ENCODE results near the gene DBX1.
"Not testable (repeated sequence)": the region's sequence is repeated elsewhere in the genome, so short reads cannot be mapped to it uniquely, and the experiment has no call there.

The DBX1 gene, protein sequence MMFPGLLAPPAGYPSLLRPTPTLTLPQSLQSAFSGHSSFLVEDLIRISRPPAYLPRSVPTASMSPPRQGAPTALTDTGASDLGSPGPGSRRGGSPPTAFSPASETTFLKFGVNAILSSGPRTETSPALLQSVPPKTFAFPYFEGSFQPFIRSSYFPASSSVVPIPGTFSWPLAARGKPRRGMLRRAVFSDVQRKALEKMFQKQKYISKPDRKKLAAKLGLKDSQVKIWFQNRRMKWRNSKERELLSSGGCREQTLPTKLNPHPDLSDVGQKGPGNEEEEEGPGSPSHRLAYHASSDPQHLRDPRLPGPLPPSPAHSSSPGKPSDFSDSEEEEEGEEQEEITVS

DNA sequence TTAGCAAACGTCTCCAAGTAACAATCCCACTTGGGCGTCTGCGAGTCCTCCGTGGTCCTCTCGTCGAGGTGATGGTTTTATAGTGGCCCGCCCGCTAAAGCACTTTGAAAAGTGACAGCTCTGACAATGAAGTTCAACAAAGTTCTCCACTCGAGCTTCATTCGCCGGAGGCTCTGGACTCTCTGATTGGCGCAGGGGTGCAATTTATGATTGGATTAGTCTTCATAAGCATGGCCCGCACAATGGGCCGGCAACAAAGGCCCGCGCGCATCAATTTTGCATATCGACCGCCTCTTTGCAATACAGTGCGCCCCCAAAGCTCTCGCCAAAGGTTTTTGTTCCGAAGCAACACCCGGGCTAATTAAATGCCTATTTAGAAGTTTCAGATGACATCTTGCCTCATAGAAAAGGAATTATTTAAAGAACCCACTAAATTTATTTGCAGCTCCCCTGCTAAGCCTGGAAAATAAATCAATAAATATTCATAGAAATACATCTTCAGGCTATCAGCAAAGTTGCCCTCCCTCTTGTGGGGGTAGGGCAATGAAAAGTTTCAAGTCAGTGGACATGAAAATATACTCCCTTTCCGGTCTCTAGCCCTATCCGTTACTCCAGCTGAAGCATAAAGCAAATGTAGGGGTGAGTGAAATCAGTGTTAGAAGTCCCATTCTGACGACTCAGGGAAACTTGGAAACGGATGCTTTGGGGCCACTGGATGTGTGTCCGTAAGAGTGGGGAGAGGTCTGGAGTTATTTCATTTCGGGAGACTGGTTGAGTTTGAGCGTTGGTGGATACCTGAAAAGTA lies at the start of gene DBX1:
Gene DBX1, minus strand, starts transcription at position 51 of the 805 bp plus-strand sequence. CDS start 151 bp downstream, outside the sequence.
- DNase-seq (ENCODE audit: low read depth in 2 of 2), result no peak

DNA sequence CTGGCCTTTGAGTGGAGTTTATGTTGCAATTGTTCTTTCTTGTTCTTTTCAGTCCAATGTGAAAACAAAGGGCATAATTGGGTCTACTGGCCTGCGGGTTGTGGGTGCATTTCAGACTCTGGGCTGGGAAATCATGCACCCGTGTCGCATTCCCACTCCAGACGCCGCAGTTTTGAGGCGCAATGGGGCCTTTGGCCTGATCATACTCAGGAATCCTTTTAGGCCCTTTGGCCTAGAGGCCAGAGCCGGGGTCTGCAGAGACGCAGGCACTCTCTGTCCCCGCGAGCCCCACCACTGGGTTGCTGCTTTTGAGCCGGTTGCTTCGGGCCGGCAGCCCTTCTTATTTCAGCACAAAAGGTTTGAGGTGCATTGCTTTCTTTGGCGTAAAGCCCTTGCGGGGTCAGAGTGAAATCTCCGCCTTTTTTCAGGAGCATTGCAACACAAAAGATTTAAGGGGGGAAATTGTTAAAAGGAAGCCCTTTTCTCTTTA lies 48.4 kb upstream of the DBX1 start:
- DNase-seq (ENCODE audit: low read depth in 2 of 2), result no peak

DNA sequence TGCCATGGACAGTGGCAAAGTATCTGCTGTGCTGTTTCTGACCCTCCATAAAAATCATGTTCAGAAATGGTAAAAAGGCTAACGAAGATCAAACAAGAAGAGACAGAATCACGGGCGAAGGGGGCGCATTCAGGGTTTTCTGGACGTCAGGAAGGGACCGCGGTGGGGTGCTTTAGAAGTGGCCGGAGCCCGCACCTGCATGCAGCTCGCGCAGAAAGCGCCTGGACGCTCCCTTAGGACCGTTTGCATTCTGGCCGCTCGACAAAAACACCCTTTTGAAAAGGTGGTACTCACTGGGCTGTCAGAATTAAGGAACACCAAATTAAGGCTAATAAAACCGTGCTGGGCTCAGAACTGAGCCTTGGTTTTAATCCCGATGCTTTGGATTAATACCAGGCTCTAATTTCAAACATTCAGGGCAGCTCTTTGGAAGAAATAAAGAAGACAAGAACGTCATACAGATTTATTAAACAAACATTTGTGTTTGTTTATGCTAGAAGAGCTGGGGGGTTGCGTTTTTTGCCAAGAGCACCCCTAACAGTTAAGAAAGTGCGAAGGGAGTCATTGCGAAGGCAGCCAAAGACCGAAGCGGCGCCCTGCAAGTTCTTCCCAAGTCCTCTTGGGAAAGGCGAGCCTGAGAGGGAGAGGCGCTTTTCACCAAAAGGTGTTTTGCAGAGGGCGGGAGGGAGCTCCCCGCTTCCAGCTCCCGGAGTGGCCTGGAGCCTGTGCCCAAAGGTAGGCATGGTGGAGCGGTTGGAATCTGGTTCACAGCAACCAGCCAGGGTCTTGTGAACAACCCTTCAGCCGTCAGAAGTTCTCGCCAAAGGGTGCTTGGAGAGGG lies 47.7 kb upstream of the DBX1 start:
- no peak for DNase-seq (ENCODE audit: low read depth in 2 of 2)

DNA sequence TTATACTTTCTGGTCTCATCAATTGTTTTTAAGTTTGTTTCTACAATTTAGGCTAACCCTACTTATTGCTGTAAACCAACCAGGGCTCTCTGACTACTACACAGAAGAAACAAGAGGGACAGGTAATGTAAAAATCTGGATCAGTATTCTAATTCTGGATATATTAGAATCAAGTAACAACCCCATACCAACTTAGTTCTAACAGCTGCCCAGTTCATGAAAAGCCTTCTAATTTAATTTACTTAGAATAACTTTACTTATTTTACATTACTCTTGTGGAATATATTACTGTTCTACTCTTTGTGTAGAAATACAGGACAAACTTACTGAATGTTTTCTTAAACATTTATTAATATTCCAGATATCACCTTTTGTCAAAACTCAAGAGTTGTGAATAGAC lies 45.5 kb upstream of the DBX1 start:
- no peak for DNase-seq (ENCODE audit: low read depth in 2 of 2)

DNA sequence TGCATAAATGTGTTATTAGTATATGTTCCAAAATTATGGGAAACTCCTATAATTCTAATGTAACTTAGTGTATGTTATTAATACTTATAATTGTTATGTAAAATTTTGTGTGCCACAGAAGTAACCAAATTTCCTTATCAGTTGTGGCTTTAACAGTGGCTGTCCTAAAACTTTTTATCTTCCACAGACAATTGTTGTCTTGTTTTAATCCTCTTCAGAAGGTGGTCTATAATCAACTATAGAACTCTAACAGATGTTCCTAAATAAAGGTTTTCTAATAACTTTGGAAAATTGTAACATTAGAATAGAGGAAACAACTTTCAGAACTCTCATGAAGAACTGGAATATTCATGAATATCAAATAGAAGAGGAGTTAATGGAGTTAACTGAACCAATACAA lies 44.4 kb upstream of the DBX1 start:
- no peak for DNase-seq (ENCODE audit: low read depth in 2 of 2)

DNA sequence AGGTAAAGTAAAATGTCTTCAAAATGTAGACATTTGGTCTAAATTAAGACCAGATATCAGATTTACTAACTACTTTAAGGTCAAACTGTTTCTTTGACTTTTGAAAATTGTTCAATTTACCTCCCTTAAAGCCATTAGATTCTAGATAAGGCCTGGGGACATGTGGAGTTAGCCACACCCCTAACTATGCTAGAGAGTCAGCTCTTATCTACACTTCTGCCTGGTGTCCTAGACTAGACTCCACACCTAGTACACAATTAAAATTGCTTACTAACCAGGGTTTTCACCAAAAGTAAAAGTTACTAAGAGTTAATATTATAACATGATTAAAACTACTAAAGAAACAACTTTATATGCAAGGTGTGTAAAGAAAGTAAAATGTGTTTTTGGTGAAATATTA lies 43.6 kb upstream of the DBX1 start:
- DNase-seq (ENCODE audit: low read depth in 2 of 2), result no peak

DNA sequence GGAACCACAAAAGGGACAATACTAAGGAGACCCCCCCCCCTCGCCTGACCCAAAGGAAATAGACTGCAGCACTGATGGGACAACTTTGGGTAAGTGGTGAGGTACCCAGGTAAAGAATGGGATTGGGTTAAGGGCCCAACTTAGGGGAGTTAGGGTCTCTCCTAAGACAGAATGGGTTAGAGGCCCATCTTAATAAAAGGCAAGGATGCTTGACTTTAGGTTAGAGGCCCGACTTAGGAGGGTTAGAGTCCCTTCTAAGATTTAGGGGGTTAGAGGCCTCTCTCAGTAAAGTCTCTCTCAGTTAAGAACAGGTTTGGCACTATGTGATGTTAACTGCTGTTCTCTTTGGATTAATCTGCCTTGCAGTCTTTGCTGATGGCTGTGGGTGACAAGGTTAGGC lies 41.0 kb upstream of the DBX1 start:
- DNase-seq (ENCODE audit: low read depth in 2 of 2), result no peak

DNA sequence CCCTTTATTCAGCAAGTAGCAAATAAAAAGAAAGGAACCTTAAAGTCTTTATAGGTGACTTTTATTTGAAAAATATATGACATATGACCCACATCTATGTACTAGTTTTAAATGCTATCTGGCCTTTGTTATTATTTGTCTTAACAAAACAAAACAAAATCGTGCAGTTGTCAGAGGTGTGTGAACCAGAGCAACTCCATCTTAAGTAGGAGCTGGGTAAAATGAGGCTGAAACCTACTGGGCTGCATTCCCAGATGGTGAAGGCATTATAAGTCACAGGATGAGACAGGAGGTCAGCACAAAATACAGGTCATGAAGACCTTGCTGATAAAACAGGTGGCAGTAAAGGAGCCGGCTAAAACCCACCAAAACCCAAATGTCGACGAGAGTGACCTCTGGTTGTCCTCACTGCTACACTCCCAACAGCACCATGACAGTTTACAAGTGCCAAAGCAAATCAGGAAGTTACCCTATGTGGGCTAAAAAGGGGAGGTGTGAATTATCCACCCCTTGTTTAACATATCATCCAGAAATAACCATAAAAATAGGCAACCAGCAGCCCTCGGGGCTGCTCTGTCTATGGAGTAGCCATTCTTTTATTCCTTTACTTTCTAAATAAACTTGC lies 40.2 kb upstream of the DBX1 start:
- DNase-seq (ENCODE audit: low read depth in 2 of 2), result not testable (repeated sequence)

DNA sequence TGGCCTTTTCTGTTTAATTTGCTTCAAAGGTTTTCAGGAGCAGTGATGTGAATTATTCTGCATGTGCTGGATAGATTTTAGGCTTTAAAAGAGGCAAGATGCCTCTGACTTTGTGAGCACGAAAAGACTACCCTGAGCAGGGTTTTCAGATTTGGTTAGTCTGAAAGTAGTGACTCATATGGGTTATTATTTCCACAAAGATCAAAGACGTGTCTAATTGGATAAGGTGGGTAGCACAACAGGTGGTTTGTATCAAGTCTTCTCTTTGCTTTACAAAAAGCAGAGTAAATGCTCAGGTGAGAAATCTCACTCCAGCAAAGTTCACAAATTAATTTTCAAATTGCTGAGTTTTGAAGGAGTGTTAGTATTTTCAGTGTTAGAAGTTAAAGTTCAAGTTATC lies 37.6 kb upstream of the DBX1 start:
- DNase-seq (ENCODE audit: low read depth in 2 of 2), result no peak

DNA sequence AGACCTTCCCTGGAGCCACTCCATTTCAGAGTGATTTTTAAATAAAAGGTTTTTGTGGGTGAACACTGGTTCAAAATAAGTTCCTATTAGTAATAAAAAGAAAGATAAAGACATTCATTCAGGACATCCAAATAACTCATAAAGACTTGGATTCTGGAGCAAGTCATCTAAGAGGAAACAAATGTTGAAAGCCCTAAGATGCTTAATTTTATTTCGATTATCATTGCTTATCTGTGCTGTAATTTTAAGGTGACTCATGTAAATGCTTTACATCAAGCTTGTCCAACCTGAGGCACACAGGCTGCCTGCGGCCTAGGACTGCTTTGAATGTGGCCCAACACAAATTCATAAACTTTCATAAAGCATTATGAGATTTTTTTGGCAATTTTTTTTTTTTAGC lies 34.2 kb upstream of the DBX1 start:
- no peak for DNase-seq (ENCODE audit: low read depth in 2 of 2)

DNA sequence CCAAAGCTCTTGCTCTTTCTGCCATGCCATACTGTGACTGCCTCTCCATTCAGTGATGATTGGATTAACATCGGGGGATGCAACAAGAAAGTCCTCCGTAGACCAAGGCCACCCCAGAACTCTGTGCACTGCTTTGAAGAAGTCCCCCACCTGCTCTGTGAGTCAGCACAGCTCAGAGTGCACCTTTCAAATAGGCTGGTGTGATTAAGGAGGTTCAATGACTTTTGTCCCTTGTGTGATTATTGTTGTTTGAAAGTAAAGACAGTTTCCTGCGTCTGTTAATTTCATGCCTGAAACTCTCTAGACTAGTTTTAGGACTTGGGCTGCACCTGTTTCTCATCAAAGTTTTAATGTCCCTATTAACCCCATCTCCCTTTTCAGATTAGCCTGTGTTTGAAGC lies 33.0 kb upstream of the DBX1 start:
- no peak for DNase-seq (ENCODE audit: low read depth in 2 of 2)

DNA sequence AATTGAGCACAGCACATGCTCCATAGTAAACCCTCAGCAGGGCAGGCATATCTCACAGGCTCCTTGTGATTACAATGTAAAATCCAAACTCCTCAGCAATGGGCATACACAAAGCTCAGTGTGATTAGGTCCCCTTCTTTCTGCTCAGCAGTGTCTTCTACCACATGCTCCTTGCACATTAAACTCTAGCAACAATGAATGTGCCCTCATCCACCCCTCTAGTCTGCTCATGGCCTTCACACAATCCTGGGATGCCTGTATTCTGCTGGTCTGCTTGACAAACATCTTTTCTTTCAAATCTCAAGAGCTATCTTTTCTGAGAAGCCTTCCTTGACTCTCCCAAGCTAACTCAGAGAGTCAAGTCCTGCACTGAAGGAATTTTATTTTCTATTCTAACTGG lies 32.4 kb upstream of the DBX1 start:
- DNase-seq (ENCODE audit: low read depth in 2 of 2), result no peak

DNA sequence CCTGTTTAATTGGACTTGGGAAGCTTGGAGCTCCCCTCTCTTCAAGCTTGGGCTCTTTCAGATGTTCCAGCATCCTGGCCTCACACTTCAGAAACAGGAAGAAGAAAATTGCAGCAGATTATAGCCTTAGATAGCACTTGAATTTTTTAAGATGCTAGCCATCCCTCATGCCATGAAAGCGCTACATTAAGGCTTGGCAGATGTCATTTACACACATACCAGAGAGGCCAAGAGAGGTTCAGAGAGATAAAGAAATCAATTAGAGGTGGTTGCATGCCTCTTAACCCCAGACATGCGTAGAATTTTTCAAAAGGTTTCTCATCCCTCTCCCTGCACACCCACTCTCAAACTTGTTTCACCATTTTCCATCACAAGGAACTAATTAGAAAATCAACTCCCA lies 31.9 kb upstream of the DBX1 start:
- no peak for DNase-seq (ENCODE audit: low read depth in 2 of 2)

DNA sequence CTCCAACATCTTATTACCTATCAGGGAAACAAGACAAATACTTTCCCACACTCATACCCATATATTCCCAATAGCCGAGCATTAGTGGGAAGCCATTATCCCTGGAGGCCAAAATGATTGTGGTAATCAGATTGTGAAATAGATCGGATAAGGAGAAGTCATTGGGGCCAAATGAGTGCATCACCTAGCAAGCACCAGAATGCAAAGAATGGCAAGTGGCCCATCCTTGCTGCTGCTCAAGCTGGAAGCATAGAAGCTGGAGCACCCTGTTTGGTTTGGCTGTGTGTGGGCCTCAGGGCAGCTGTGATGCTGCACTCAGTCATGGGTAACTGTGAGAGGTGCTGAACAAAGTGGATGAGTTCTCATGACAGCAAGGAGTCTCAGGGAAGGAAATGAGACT lies 18.7 kb upstream of the DBX1 start:
- no peak for DNase-seq (ENCODE audit: low read depth in 2 of 2)

DNA sequence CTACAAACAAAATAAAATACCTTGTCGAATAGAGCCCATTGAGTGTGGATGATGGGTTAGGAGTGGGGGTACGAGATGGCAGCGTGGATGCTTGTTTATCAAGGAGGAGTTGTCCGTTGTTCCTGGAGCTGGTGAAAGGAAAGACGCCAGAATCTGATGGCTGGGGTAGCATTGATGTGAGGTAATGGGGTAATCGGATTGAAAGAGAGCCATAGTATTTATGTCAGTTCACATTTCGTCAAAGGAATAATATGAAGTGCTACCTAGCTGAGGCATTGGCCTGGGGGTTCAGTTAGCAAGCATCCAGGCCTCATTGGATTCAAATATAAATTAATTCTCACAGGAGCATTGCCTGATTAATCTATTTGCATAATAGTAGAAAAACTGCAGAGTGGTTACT lies 16.9 kb upstream of the DBX1 start:
- no peak for DNase-seq (ENCODE audit: low read depth in 2 of 2)

DNA sequence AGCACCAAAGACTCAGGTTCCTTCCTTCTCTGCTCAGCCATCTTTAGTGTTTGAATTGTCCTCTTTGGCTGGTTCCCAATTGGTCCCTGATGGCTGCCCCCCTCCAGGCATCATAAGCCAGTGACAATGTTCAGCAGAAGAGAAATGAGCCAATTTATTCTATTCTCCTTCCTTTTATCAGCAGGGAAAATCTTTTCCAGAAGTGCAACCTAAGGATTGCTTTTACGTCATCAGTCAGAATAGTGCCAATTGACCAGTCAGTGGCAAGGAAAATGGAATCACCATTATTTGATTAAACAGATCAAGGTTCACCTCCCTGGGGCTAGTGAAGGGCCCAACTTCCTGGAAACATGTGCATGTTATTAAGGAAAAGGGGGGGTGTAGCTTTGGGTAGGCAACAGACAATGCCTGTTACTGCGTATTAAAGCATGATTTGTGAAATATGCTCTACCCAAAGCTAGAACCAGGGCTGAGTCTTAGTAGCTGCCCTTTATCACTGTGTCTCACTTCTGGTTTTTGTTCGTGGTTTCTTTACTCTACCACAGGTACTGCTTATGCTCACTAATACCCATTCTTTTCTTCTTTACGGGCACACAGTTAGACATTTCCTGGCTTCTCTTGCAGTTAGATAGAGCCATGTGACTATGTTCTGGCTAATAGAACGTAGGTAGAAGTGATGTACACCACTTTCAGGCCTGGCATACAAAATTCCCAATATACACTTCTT lies 12.6 kb upstream of the DBX1 start:
- no peak for DNase-seq (ENCODE audit: low read depth in 2 of 2)

DNA sequence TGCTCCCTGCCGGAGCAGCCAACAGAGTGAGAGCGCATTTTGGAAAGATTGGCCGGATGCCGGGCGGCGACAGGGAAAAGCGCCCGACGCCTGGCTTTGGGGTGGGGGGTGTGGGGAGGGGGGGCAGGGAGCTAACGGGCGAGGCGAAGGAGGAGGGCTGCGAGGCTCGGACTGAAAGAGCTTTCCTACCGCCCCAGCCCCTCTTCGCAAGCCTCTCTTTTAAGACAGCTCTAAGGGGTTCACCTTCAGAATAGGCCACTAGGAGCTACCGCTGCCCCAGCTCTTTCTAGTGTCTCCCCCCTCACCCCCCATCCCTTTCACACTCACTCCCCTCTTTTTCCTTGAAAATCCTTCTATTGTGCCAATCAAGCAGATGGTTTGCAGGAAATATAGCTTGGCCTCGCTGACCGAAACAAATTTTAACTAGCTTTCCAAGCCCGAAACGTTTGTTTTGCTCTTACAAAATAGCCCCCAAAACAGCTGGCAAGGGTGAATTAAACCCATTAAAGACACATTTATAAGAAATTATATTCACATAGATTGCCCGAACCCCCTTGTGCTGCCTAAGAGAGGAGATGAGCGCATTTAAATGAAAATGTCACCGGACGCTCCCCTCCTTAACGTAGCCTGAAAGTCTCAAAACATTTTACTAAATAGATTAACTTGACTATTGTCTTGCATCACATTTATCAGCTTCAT lies 3.7 kb upstream of the DBX1 start:
- no peak for DNase-seq (ENCODE audit: low read depth in 2 of 2)

DNA sequence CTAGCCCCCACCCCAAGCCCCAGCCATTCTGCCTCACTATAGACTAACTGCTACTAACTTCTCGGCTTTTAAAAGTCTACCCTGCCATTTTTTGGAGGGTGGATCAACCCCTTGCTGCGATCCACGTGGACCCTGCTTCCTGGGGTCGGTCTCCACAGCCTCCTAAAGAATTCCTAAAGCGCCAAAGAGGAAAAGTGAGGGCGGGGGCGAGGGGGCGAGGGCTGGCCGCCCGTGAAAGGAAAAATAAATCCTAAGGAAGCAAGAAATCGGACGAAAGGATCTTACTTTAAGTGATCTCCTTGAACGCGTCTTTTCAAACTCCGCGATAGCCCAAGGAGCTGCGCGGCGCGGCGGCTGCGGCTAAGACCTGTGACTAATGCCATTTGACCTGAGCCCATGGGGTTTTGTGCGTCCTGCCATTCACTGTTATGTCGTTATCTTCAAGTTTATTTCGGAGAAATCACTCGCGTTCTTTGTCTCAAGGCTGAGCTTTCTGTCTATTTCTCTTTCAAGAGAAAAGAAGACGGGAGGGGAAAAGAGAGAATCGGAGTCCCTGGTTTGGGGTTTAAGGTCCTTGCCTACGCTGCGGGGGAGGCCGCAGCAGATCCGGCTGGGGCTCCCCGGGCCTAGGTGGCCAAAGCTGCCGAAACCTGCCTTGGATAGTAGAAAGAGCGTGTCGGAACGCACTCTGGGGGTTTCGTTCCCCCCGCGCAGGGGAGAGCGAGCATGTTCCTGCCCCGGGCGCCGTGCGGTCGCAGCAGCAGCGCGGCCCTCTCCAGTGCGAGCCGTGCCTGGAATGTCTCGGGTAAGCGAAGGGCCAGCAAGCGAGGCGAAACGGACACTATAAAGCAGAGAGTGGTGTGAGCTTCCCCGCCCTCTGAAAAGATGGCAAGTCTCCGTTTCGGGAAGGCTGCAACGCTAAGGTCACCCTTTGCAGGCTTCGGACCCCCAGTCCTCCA lies 2.8 kb upstream of the DBX1 start:
- no peak for DNase-seq (ENCODE audit: low read depth in 2 of 2)

Measured in activated CD8-positive, alpha-beta memory T cell treated with anti-CD3 and anti-CD28 coated beads for 4 hours (primary cell).